Kidney epithelial cell (primary cell): ENCODE measurements around the gene SURF2. TPM values are rescaled to one million over a fixed set of nuclear protein-coding genes. Genes with fewer than 3 reads are reported as not detected.
A peak's percentile ranks its signal among the peaks of the same experiment; 100 is the strongest.
"Not testable (repeated sequence)": the region's sequence is repeated elsewhere in the genome, so short reads cannot be mapped to it uniquely, and the experiment has no call there.

Experiments
- DNase-seq: peaks from one replicate; pipeline ENCODE4 v3.0.0-alpha.2; 2010; ENCODE audit warnings: low read depth
- H3K27me3 ChIP-seq: 2 replicates; pipeline ENCODE4 v1.6.0; 2011; ENCODE audit warnings: low read length; ENCODE audit not compliant: control insufficient read depth, insufficient read depth
- H3K36me3 ChIP-seq: 2 replicates; pipeline ENCODE4 v1.5.1; 2011; ENCODE audit warnings: low read length; ENCODE audit not compliant: control insufficient read depth, insufficient read depth
- H3K4me3 ChIP-seq: 2 replicates; pipeline ENCODE4 v1.5.1; 2011; ENCODE audit warnings: low read depth, mild to moderate bottlenecking, control low read depth, low read length
- total RNA-seq: library from RNA; depleted of rRNA; stranded (reverse); fragments of >200 nt; gene quantifications from 2 replicates; pipeline ENCODE4 v1.2.3, GENCODE V29; 2015
- TF ChIP-seq, protein P1 (sequence below): IDR thresholded peaks from 2 replicates; pipeline ENCODE4 v1.5.1; 2011; ENCODE audit warnings: mild to moderate bottlenecking, moderate library complexity, low read length, control low read depth, inconsistent platforms; ENCODE audit not compliant: insufficient read depth, poor library complexity, severe bottlenecking

SURF2 gene
- total RNA-seq, result 38.7 and 51.5 TPM in 2 replicates

DNA sequence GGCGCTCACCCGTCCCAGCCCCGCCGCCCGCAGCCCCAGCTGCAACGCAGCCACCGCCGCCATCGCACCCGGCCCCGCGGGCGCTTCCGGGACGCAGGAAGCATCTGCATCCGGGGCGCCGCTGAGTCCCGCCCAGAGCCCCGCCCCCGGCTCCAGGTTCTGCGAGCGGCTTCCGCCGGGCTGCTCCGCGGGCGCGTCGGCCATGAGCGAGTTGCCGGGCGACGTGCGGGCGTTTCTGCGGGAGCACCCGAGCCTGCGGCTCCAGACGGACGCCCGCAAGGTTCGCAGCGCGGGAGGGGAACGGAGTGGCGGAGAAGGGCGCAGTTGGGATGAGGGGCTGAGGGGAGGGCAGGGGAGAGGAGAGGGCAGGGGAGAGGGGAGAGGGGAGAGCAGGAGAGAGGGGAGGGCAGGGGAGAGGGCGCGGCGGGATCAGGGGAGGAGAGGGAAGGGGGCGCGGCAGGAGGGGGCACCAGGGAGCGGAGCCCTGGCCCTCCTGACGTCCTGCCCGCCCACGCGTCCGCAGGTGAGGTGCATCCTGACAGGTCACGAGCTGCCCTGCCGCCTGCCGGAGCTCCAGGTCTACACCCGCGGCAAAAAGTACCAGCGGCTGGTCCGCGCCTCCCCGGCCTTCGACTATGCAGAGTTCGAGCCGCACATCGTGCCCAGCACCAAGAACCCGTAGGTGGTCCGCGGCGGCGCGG is at the start of gene SURF2, which contains the start of gene SURF1:
SURF2 (plus strand) TSS at position 160 of the 701 bp plus-strand sequence; CDS start at position 203, 43 bp downstream.
SURF1 (minus strand) TSS at position 97 of the 701 bp plus-strand sequence; CDS start at position 63, 34 bp downstream.
- peak; percentile 39 for DNase-seq
- H3K36me3 ChIP-seq, result peaks cover 3% of the 10 kb centered on the region
- peak within 1 kb of the TSS; percentile 83 for H3K4me3 ChIP-seq
- TF ChIP-seq, protein P1, sequence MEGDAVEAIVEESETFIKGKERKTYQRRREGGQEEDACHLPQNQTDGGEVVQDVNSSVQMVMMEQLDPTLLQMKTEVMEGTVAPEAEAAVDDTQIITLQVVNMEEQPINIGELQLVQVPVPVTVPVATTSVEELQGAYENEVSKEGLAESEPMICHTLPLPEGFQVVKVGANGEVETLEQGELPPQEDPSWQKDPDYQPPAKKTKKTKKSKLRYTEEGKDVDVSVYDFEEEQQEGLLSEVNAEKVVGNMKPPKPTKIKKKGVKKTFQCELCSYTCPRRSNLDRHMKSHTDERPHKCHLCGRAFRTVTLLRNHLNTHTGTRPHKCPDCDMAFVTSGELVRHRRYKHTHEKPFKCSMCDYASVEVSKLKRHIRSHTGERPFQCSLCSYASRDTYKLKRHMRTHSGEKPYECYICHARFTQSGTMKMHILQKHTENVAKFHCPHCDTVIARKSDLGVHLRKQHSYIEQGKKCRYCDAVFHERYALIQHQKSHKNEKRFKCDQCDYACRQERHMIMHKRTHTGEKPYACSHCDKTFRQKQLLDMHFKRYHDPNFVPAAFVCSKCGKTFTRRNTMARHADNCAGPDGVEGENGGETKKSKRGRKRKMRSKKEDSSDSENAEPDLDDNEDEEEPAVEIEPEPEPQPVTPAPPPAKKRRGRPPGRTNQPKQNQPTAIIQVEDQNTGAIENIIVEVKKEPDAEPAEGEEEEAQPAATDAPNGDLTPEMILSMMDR, result peak; percentile 19
- H3K27me3 ChIP-seq, result no peaks in the 10 kb centered on the region

DNA sequence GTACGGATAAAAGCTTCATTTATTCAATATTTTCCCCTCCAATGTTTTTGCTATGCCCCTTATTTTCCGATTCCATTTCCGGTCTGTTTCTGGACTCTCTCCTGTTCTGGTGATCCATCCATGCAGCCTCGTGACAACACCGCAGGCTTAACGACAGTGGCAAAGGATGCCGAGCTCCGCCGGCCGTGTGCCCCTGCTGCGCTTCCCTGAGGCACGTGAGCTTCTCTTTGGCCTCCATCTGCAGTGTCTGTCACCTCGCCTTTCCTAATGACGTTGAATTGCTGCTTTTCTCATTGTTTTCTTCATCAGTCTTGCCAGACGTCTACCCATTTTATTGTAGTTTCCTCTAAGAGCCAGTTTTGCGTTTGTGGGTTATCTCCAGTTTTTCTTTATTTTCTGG is 49.0 kb upstream of the SURF2 start:
- Histone ChIP-seq H3K36me3 (no peaks in the 10 kb centered on the region), H3K4me3 (no peak overlapping the region), H3K27me3 (peaks cover 15% of the 10 kb centered on the region)
- TF ChIP-seq, protein P1, result no peak
- DNase-seq, result no peak

DNA sequence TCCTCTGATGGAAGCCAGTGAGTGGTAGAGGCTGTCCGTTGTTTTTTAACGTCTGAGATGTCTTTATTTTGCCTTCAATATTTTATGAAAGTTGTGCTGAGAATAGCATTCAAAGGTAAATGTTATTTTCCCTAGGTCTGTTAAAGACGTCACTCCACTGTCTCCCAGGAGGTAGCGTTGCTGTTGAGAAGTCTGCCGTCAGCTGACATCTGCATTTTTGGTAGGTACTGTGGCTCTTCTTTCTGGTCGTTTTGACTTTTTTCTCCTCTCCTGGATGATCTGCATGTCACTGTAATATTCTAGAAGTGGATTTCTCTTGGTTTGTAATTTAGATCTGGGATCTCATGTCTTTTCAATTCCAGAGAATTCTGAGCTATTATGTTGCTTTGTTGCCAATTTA is 46.7 kb upstream of the SURF2 start:
- no peak overlapping the region for H3K4me3 ChIP-seq
- TF ChIP-seq, protein P1, result no peak
- H3K36me3 ChIP-seq, result no peaks in the 10 kb centered on the region
- DNase-seq, result no peak
- H3K27me3 ChIP-seq, result peaks cover 5% of the 10 kb centered on the region

DNA sequence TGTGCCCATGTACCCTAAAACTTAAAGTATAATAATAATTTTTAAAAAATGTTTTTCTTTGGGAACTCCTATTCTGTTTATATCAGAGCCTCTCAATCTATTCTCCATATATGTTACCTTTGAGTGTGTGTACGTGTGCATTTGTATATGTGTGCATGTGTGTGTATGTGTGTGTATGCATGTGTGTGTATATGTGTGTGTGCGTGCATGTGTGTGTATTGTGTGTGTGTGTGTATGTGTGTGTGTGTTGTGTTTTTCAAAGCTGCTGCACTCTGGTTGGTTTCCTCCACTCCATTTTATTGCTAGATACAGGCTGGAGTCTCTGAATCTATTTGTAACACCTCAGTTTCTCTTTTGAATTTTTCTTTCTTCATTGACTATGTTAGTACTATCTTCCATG is 40.4 kb upstream of the SURF2 start:
- TF ChIP-seq, protein P1, result no peak
- peaks cover 2% of the 10 kb centered on the region for H3K27me3 ChIP-seq

DNA sequence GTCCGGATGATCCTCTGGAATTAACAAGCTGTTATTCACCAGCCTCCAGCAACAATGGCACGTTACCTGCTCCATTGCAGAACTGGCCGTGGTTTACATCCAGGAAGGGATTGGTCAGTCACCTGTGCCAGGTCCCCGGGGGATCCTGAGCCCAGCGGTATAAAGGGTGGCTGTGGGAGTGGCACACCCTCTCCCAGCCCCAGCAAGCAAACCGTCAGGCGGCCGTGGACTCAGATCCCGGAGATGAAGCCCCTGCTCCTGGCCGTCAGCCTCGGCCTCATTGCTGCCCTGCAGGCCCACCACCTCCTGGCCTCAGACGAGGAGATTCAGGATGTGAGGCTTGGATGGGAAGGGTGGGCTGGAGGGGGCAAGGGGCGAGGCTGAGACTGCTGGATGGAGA is 38.8 kb upstream of the SURF2 start:
- H3K4me3 ChIP-seq, DNase-seq, H3K27me3 ChIP-seq, H3K36me3 ChIP-seq: not testable (repeated sequence)

More for the DNA sequence above, 40.4 kb upstream of the SURF2 start:
- DNase-seq, result no peak
- Histone ChIP-seq H3K36me3 (no peaks in the 10 kb centered on the region), H3K4me3 (no peak overlapping the region)

DNA sequence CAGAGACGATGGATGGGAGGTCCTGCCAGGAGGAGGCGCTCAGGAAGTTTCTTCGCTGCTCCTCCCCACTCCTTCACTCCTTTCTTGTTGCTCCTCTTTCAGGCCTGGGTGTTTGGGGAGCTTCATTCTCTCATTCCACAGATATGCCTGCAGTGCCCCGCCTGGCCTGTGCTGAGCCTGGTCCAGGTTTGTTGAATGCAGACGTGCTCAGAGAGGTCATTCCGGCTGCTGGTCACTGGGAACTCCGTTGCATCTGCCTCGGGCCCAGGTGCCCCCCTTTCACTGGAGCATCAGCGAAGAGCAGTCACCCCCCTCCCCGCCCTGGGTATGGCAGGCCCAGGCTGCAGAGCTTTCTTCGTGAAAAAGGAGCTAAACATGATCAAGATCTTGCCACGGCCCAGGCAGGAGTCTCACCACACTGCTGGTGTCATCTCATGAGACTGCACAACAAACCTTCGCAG is 35.9 kb upstream of the SURF2 start:
- Histone ChIP-seq H3K27me3 (peaks cover 5% of the 10 kb centered on the region), H3K4me3 (no peak overlapping the region), H3K36me3 (no peaks in the 10 kb centered on the region)
- TF ChIP-seq, protein P1, result no peak
- DNase-seq, result no peak
